K562 (cell line): Measurements from ENCODE around the gene VHLL. TPM values are rescaled to one million over a fixed set of nuclear protein-coding genes. Genes with fewer than 3 reads are reported as not detected.

Source experiments
- ATF7 ChIP-seq: fragments of 450-650 bp; IDR thresholded peaks from 2 replicates; pipeline ENCODE4 v1.7.1; 2014; ENCODE audit warnings: mild to moderate bottlenecking, moderate library complexity
- EHMT2 ChIP-seq: fragments of 450-650 bp; IDR thresholded peaks from 2 replicates; pipeline ENCODE4 v1.6.1; 2018; ENCODE audit warnings: antibody characterized with exemption
- GATA2 ChIP-seq: sonication (generic); formaldehyde crosslinking; IDR thresholded peaks from 2 replicates; pipeline ENCODE4 v1.4.0; 2020; ENCODE audit warnings: mild to moderate bottlenecking, missing genetic modification reagents
- HNRNPK ChIP-seq: fragments of 200-400 bp; formaldehyde crosslinking; IDR thresholded peaks from one replicate; pipeline ENCODE4 v1.6.1; 2018; ENCODE audit warnings: mild to moderate bottlenecking, low read depth, low read length; ENCODE audit not compliant: poor library complexity, severe bottlenecking
- JUN ChIP-seq, 2 experiments: sonication (generic) in 1 of 2; formaldehyde crosslinking in 1 of 2; IDR thresholded peaks; 2 replicates each; pipeline versions ENCODE4 v1.6.1 to v1.8.0; 2012 to 2022; ENCODE audit warnings: borderline replicate concordance in 2 of 2, mild to moderate bottlenecking in 2 of 2, improper control_type of control experiment in 1 of 2, low read depth in 1 of 2, low read length in 1 of 2, missing genetic modification reagents in 1 of 2
- SP1 ChIP-seq: sonication (generic); formaldehyde crosslinking; IDR thresholded peaks from 2 replicates; pipeline ENCODE4 v1.8.1; 2022; ENCODE audit warnings: mild to moderate bottlenecking, missing genetic modification reagents
- TCF3 ChIP-seq: sonication (generic); formaldehyde crosslinking; IDR thresholded peaks from 2 replicates; pipeline ENCODE4 v1.4.0; 2020; ENCODE audit warnings: mild to moderate bottlenecking, missing genetic modification reagents
- XRCC5 ChIP-seq: fragments of 200-400 bp; formaldehyde crosslinking; IDR thresholded peaks from 2 replicates; pipeline ENCODE4 v1.6.1; 2017; ENCODE audit warnings: low read depth, mild to moderate bottlenecking, low read length
- ZNF79 ChIP-seq: fragments of 250-450 bp; sonication (Bioruptor Pico); IDR thresholded peaks from 2 replicates; pipeline ENCODE4 v1.4.0; 2020; ENCODE audit warnings: low read depth, mild to moderate bottlenecking, moderate library complexity
- polyA plus RNA-seq, 8 experiments: library from polyadenylated mRNA; depleted of rRNA in 4 of 8; stranded (reverse) in 5 of 8; unstranded in 3 of 8; fragments of >200 nt; fragmentation: Nextera tagmentation in 2 of 8; fragmentation: Illumina TruSeq in 1 of 8; extraction: Ambion mirVana in 2 of 8; extraction: Trizol in 1 of 8; gene quantifications; 2 replicates each; pipeline versions ENCODE4 v1.2.1 to v1.2.3, GENCODE V29; 2011 to 2014; ENCODE audit warnings: inconsistent platforms in 1 of 8, missing spikeins in 1 of 8
- total RNA-seq, 7 experiments: library from RNA; depleted of rRNA in 6 of 7; stranded (reverse); fragments of >200 nt in 6 of 7; fragmentation: Illumina TruSeq in 2 of 7; extraction: Trizol in 2 of 7; gene quantifications; 2 replicates each; pipeline versions ENCODE4 v1.2.1 to v1.2.3, GENCODE V29; 2011 to 2021; ENCODE audit warnings: low replicate concordance in 1 of 7
- TF ChIP-seq, protein P1 (sequence below): fragments of 450-650 bp; IDR thresholded peaks from 2 replicates; pipeline ENCODE4 v1.6.1; 2017; ENCODE audit warnings: antibody characterized with exemption, mild to moderate bottlenecking
- TF ChIP-seq, protein P2 (sequence below): fragments of 450-650 bp; IDR thresholded peaks from 2 replicates; pipeline ENCODE4 v1.6.1; 2016
- TF ChIP-seq, protein P3 (sequence below): sonication (generic); formaldehyde crosslinking; IDR thresholded peaks from 2 replicates; pipeline ENCODE4 v1.8.0; 2022; ENCODE audit warnings: missing genetic modification reagents, mild to moderate bottlenecking, moderate library complexity, borderline replicate concordance
- TF ChIP-seq, protein P4 (sequence below): sonication (generic); formaldehyde crosslinking; IDR thresholded peaks from 2 replicates; pipeline ENCODE4 v1.8.0; 2022; ENCODE audit warnings: mild to moderate bottlenecking, missing genetic modification reagents
- TF ChIP-seq, protein P5 (sequence below): fragments of 450-650 bp; formaldehyde crosslinking; IDR thresholded peaks from 2 replicates; pipeline ENCODE4 v1.4.0; 2020; ENCODE audit warnings: mild to moderate bottlenecking, moderate library complexity
- TF ChIP-seq, protein P6 (sequence below): sonication (generic); formaldehyde crosslinking; IDR thresholded peaks from 2 replicates; pipeline ENCODE4 v1.9.0; 2022; ENCODE audit warnings: mild to moderate bottlenecking, missing genetic modification reagents

Gene VHLL
- total and polyA plus RNA-seq, 9 of the 15 experiments (the other 6 are each of a cell fraction or from before 2014, with no cell fraction given) = not detected

DNA sequence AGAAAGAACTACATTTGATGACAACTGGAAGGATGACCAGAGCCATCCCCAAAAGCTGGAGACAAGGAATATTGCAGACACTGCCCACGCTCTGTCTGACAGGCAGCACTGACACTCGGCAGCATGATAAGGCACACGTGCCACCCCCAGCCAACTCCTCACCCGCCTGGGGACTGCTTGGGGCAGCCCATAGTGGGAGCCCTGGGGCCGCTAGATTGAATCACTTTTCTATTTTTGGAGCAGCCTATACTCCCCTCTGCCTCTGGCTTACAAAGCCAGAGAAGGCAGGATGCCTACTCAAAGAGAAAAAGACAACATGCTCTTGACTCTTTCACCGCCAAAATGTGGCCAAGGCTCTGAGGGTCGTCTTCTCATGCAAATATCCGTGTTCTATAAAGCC lies 17.8 kb downstream of the VHLL start (continued):
- TF ChIP-seq, protein P1, sequence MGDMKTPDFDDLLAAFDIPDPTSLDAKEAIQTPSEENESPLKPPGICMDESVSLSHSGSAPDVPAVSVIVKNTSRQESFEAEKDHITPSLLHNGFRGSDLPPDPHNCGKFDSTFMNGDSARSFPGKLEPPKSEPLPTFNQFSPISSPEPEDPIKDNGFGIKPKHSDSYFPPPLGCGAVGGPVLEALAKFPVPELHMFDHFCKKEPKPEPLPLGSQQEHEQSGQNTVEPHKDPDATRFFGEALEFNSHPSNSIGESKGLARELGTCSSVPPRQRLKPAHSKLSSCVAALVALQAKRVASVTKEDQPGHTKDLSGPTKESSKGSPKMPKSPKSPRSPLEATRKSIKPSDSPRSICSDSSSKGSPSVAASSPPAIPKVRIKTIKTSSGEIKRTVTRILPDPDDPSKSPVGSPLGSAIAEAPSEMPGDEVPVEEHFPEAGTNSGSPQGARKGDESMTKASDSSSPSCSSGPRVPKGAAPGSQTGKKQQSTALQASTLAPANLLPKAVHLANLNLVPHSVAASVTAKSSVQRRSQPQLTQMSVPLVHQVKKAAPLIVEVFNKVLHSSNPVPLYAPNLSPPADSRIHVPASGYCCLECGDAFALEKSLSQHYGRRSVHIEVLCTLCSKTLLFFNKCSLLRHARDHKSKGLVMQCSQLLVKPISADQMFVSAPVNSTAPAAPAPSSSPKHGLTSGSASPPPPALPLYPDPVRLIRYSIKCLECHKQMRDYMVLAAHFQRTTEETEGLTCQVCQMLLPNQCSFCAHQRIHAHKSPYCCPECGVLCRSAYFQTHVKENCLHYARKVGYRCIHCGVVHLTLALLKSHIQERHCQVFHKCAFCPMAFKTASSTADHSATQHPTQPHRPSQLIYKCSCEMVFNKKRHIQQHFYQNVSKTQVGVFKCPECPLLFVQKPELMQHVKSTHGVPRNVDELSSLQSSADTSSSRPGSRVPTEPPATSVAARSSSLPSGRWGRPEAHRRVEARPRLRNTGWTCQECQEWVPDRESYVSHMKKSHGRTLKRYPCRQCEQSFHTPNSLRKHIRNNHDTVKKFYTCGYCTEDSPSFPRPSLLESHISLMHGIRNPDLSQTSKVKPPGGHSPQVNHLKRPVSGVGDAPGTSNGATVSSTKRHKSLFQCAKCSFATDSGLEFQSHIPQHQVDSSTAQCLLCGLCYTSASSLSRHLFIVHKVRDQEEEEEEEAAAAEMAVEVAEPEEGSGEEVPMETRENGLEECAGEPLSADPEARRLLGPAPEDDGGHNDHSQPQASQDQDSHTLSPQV = no peak
- TF ChIP-seq SP1 (CRISPR knock-in tag) (no peak), XRCC5 (peak; percentile 47; the same call in 1 of the 2 replicates), EHMT2 (no peak), GATA2 (CRISPR knock-in tag) (no peak), HNRNPK (no peak), TCF3 (CRISPR knock-in tag) (peak; percentile 8; the same call in 1 of the 2 replicates), ATF7 (peak; percentile 32; the same call in 1 of the 2 replicates), ZNF79 (CRISPR knock-in tag) (no peak), JUN (IDR thresholded peaks at IDR 0.05; ENCODE audit: borderline replicate concordance, low read depth, low read length) (peak; percentile 61; the same call in 1 of the 2 replicates), JUN (CRISPR knock-in tag; IDR thresholded peaks at IDR 0.05; ENCODE audit: borderline replicate concordance) (no peak)
- TF ChIP-seq, protein P2, sequence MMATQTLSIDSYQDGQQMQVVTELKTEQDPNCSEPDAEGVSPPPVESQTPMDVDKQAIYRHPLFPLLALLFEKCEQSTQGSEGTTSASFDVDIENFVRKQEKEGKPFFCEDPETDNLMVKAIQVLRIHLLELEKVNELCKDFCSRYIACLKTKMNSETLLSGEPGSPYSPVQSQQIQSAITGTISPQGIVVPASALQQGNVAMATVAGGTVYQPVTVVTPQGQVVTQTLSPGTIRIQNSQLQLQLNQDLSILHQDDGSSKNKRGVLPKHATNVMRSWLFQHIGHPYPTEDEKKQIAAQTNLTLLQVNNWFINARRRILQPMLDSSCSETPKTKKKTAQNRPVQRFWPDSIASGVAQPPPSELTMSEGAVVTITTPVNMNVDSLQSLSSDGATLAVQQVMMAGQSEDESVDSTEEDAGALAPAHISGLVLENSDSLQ = peak; percentile 63
- TF ChIP-seq, protein P3, sequence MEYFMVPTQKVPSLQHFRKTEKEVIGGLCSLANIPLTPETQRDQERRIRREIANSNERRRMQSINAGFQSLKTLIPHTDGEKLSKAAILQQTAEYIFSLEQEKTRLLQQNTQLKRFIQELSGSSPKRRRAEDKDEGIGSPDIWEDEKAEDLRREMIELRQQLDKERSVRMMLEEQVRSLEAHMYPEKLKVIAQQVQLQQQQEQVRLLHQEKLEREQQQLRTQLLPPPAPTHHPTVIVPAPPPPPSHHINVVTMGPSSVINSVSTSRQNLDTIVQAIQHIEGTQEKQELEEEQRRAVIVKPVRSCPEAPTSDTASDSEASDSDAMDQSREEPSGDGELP (CRISPR knock-in tag) = peak; percentile 48; the same call in 1 of the 2 replicates
- TF ChIP-seq, protein P4, sequence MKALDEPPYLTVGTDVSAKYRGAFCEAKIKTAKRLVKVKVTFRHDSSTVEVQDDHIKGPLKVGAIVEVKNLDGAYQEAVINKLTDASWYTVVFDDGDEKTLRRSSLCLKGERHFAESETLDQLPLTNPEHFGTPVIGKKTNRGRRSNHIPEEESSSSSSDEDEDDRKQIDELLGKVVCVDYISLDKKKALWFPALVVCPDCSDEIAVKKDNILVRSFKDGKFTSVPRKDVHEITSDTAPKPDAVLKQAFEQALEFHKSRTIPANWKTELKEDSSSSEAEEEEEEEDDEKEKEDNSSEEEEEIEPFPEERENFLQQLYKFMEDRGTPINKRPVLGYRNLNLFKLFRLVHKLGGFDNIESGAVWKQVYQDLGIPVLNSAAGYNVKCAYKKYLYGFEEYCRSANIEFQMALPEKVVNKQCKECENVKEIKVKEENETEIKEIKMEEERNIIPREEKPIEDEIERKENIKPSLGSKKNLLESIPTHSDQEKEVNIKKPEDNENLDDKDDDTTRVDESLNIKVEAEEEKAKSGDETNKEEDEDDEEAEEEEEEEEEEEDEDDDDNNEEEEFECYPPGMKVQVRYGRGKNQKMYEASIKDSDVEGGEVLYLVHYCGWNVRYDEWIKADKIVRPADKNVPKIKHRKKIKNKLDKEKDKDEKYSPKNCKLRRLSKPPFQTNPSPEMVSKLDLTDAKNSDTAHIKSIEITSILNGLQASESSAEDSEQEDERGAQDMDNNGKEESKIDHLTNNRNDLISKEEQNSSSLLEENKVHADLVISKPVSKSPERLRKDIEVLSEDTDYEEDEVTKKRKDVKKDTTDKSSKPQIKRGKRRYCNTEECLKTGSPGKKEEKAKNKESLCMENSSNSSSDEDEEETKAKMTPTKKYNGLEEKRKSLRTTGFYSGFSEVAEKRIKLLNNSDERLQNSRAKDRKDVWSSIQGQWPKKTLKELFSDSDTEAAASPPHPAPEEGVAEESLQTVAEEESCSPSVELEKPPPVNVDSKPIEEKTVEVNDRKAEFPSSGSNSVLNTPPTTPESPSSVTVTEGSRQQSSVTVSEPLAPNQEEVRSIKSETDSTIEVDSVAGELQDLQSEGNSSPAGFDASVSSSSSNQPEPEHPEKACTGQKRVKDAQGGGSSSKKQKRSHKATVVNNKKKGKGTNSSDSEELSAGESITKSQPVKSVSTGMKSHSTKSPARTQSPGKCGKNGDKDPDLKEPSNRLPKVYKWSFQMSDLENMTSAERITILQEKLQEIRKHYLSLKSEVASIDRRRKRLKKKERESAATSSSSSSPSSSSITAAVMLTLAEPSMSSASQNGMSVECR = peak; percentile 98
- TF ChIP-seq, protein P5, sequence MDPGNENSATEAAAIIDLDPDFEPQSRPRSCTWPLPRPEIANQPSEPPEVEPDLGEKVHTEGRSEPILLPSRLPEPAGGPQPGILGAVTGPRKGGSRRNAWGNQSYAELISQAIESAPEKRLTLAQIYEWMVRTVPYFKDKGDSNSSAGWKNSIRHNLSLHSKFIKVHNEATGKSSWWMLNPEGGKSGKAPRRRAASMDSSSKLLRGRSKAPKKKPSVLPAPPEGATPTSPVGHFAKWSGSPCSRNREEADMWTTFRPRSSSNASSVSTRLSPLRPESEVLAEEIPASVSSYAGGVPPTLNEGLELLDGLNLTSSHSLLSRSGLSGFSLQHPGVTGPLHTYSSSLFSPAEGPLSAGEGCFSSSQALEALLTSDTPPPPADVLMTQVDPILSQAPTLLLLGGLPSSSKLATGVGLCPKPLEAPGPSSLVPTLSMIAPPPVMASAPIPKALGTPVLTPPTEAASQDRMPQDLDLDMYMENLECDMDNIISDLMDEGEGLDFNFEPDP (CRISPR knock-in tag) = no peak
- TF ChIP-seq, protein P6, sequence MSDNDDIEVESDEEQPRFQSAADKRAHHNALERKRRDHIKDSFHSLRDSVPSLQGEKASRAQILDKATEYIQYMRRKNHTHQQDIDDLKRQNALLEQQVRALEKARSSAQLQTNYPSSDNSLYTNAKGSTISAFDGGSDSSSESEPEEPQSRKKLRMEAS (CRISPR knock-in tag) = peak; percentile 99
